GM18507 (cell line): ENCODE measurements around the gene ZNF683.
A peak's percentile ranks its signal among the peaks of the same experiment; 100 is the strongest.
"Not testable (repeated sequence)": the region's sequence is repeated elsewhere in the genome, so short reads cannot be mapped to it uniquely, and the experiment has no call there.

Experiments
- DNase-seq: peaks from one replicate; pipeline ENCODE4 v3.0.0; 2011; ENCODE audit warnings: low read depth; ENCODE audit not compliant: insufficient read length; ENCODE audit errors: extremely low spot score
- FAIRE-seq: peaks from 2 replicates; lab custom pipeline; 2011; peaks lifted over from hg19 to GRCh38; lab: Jason Lieb, UNC

ZNF683 gene

GRCh38 chr1:26388791-26389445 is 16.4 kb upstream of the ZNF683 start:
- DNase-seq: no peak
- no peak for FAIRE-seq

- no peak for DNase-seq
- FAIRE-seq: no peak
These were observed 14.9 kb upstream of the ZNF683 start for GRCh38 chr1:26387447-26387846.

DNA sequence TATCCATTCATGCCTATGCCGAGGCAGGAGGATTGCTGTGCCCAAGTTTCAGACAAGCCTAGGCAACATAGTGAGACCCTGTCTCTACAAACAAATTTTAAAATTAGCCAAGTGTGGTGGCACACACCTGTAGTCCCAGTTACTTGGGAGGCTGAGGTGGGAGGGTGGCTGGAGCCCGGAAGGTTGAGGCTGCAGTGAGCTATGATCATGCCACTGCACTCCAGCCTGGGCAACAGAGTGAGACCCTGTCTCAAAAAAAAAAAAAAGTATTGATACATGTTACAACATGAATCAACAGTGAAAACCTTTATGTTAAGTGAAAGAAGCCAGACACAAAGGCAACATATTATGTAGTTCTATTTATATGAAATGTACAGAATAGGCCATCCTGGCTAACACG is 12.5 kb upstream of the ZNF683 start:
- DNase-seq, FAIRE-seq: not testable (repeated sequence)

- FAIRE-seq (no peak), DNase-seq (no peak)
These were observed 11.5 kb upstream of the ZNF683 start for GRCh38 chr1:26384076-26384475.

GRCh38 chr1:26378879-26379251 is 6.3 kb upstream of the ZNF683 start:
- no peak for FAIRE-seq

GRCh38 chr1:26378088-26378878 is 5.7 kb upstream of the ZNF683 start:
- peak; percentile 92 for FAIRE-seq
- DNase-seq: peak; percentile 83

More at GRCh38 chr1:26378879-26379251, 6.3 kb upstream of the ZNF683 start:
- no peak for DNase-seq

DNA sequence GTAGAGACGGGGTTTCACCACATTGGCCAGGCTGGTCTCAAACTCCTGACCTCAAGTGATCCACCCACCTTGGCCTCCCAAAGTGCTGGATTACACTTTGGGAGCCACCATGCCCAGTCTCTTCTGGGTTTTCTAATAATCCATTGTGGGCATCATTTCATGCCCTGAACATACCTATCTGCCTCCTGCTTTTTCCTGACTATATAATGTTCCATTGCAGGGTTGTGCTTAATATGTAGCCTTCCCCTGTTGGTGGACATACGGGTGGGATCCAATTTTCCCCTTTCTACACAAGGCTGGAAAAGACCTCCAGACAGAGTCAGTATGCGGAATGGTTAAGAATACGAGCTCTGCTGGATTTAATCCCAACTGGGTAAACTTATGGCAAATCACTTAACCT is 3.5 kb upstream of the ZNF683 start:
- FAIRE-seq: no peak
- no peak for DNase-seq

- FAIRE-seq: peak; percentile 69
- no peak for DNase-seq
These were observed 2.5 kb upstream of the ZNF683 start for GRCh38 chr1:26375081-26375480.

- FAIRE-seq: peak; percentile 31
- not testable (repeated sequence) for DNase-seq
These were observed 1.8 kb upstream of the ZNF683 start for GRCh38 chr1:26374361-26374760.

DNA sequence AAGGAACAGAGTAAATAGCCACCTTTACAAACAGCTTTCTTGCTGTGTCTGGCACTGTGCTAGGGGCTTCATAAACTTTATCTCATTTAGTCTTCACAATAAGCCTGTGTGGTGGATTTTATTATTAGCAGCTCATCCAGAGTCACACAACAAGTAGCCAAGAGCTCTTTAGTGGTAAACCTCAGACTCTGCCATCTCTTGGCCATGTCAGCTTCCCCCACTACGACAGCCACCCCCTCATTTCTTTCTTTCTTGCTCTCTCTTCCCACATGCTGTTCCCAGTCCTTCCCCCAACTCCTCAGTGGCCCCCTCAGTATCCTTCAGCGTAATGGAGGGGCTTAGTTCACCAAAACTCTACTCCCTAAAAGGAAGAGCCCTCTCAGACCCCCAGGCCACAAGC is 1.2 kb upstream of the ZNF683 start:
- DNase-seq: no peak
- no peak for FAIRE-seq

GRCh38 chr1:26373281-26373680 is 731 bp upstream of the ZNF683 start:
- DNase-seq: no peak
- FAIRE-seq: no peak

DNA sequence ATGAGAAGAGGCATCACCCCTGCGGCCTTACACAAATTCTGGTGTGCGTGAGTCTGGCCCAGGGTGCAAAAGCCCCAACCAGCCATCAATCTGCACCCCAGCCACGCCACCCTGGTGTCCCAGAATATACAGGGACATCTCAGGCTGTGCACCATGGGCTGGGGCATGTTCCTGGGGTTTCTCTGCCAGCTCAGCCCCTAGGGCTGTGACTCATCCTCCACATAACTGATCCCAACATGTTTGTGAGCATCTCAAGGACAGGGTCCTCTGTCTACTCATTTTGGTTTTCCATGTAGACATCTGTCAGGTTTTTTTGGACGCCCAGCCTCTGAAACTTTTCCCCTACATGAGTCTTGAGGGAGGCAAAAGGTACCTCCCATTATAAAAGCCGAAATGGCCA is 511 bp downstream of the ZNF683 start:
- no peak for DNase-seq
- FAIRE-seq: no peak

- FAIRE-seq (no peak), DNase-seq (no peak)
These were observed 1.8 kb downstream of the ZNF683 start for GRCh38 chr1:26370591-26371382.

DNA sequence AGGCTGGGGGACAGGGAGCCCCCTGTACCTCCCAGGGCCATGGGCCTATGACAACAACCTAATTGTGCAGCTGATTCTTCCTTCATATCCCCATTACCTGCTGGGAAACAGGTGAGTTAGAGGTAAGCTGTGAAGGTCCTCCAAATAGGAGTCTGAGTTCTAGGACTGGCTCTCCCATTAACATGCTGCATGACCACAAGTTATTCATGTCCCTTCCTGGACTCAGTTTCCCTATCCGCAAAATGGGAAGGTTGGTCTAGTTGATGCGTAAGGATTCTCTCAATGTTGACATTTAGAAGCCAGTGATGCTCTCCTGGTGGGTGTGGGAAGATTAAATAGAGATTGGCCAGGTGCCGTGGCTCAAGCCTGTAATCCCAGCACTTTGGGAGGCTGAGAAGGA is 4.1 kb downstream of the ZNF683 start:
- no peak for FAIRE-seq
- DNase-seq: no peak

DNA sequence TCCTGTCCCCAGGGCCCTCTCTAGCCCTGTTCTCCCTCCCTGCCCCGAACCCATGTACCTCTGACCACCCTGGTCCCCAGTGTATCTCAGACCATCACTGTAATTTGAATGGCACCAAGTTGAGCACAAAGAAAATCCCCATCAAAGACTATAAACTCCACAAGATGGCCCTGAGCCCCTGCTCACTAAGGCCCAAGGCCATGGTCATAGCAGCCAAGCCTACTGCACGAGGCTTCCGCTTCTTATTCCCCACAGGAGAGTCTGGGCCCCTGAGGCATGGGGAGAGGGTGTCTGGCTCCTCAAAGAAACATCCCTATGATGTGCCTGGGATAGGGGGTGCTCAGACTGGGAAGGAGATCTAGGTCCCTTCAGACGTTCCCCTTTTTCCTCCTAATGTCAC is 4.5 kb downstream of the ZNF683 start:
- DNase-seq (no peak), FAIRE-seq (no peak)

GRCh38 chr1:26367441-26367840 is 5.1 kb downstream of the ZNF683 start:
- FAIRE-seq (no peak), DNase-seq (no peak)

DNA sequence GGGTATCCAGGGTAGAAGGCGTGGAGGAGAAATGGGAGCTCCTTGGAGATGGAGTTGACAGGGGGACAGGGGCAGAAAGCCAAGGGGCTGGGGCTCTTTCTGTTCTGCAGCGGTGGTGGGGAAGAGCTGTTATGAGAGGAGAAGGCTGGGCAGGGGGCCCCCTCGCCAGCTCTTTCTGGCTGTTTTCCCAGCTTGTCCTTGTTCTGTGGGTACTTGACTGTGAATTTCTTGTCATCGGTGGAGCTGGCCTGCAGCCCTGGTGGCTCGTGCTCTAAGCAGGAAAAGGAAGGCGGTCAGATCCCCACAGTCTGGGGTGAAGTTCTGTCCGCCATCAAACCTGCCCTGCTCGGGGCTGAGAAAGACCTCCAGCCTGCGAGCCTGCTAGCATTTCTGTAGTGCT is 7.6 kb downstream of the ZNF683 start:
- FAIRE-seq: no peak
- no peak for DNase-seq

- peak; percentile 95 for FAIRE-seq
- peak; percentile 64 for DNase-seq
These were observed 8.8 kb downstream of the ZNF683 start for GRCh38 chr1:26363549-26364448.

DNA sequence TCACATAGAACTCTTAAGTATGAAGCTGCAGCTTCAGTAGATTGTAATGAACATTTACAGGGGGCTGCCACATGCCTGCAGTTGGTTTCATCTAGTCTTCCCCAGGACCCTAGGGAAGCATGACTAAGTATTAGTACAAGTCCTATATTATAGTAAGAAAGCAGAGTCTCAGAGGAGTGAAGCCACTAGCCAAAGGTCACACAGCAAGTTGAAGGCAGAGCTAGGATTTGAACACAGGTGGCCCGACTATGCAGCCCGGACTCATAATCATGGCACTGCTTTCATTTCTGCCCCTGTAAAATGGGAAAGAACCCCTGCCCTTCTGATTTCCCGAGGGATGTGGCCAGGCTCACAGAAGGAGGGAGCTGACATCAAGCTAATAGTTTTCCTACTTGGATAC is 10.2 kb downstream of the ZNF683 start:
- no peak for DNase-seq
- FAIRE-seq: no peak
